ENCODE measurements around the gene GNAQ. TPM values are rescaled to one million over a fixed set of nuclear protein-coding genes. Genes with fewer than 3 reads are reported as not detected.

Gene GNAQ
- polyA plus RNA-seq, 2 of the 4 experiments (the other 2 are of a cell fraction) = 17.9 to 60.0 TPM

- Histone ChIP-seq H3K27ac (no peak overlapping the region; a peak in 1 of 6 replicates), H3K4me3 (no peak overlapping the region), H3K4me1 (peaks cover 30% of the 10 kb centered on the region), H3K9me3 (no peaks in the 10 kb centered on the region), H3K4me2 (peak overlapping the region; percentile 41)
- ATAC-seq = peak in 1 of 2 experiments; percentile 55; a peak in 3 of 6 replicates
- ChIA-PET CTCF (interaction anchor here (1.0 to 1.4 kb wide), 3 partner anchors 9 to 227 kb away, joined by 3 to 4 read pairs (median 3); no protein-coding TSS in a partner anchor), POLR2A (no interaction called here)
- 42% methylated on average over 2 of the region's 2 CpGs for WGBS (ENCODE audit: missing lambda C conversion rate)
- FAIRE-seq = no peak
- DNase-seq (ENCODE audit: low read depth in 1 of 2, low spot score in 1 of 2) = no peak
- no peak for TF ChIP-seq REST (IDR thresholded peaks at IDR 0.05)
- no peak for TF ChIP-seq FOSL2 (IDR thresholded peaks at IDR 0.05)
- no peak for TF ChIP-seq FOSL2 (CRISPR knock-in tag; IDR thresholded peaks at IDR 0.05)
- no peak for TF ChIP-seq ZC3H11A (IDR thresholded peaks at IDR 0.05)
- TF ChIP-seq HOXB13 (CRISPR knock-in tag; IDR thresholded peaks at IDR 0.05; ENCODE audit: low read depth) = no peak
- no peak for TF ChIP-seq NR3C1 (IDR thresholded peaks at IDR 0.05)
- no peak for TF ChIP-seq HEYL (CRISPR knock-in tag; IDR thresholded peaks at IDR 0.05)
- no peak for TF ChIP-seq PBX3 (IDR thresholded peaks at IDR 0.05)
- TF ChIP-seq TFCP2L1 (CRISPR knock-in tag; IDR thresholded peaks at IDR 0.05) = no peak
- TF ChIP-seq FOSB (CRISPR knock-in tag; IDR thresholded peaks at IDR 0.05) = no peak
- no peak for TF ChIP-seq CTCF (IDR thresholded peaks at IDR 0.05)
- no peak for TF ChIP-seq ZSCAN20 (CRISPR knock-in tag; IDR thresholded peaks at IDR 0.05)
- no peak for TF ChIP-seq CBX2 (IDR thresholded peaks at IDR 0.05; ENCODE audit: borderline replicate concordance, low read depth)
- TF ChIP-seq CHD2 (IDR thresholded peaks at IDR 0.05; ENCODE audit: low read length, partially characterized antibody) = no peak
- no peak for TF ChIP-seq SMC3 (IDR thresholded peaks at IDR 0.05)
- no peak for TF ChIP-seq KDM1A (IDR thresholded peaks at IDR 0.05; ENCODE audit: low read depth)
- no peak for TF ChIP-seq HMGXB4 (CRISPR knock-in tag; IDR thresholded peaks at IDR 0.05; ENCODE audit: borderline replicate concordance)
- TF ChIP-seq USF2 (IDR thresholded peaks at IDR 0.05) = no peak
- no peak for TF ChIP-seq RAD21 (conservative IDR thresholded peaks at IDR 0.05 in 1 of 2, IDR thresholded peaks at IDR 0.05 in 1 of 2)
- no peak for TF ChIP-seq ZFP36 (IDR thresholded peaks at IDR 0.05; ENCODE audit: borderline replicate concordance, partially characterized antibody)
- TF ChIP-seq HOXB5 (CRISPR knock-in tag; IDR thresholded peaks at IDR 0.05) = no peak
These were observed 222.9 kb downstream of the GNAQ start for GRCh38 chr9:77808751-77809081.
